Activated naive CD8-positive, alpha-beta T cell treated with anti-CD3 and anti-CD28 coated beads, Interleukin-2, amount 50 U/mL, for 24 hours (primary cell): ENCODE data around the gene RASSF3.
A peak's percentile ranks its signal among the peaks of the same experiment; 100 is the strongest.

Source experiments
- ATAC-seq: fragments of 150-1000 bp; cut with Tn5 transposase; one replicate; pipeline ENCODE4 v1.10.0; 2021
- DNase-seq: peaks from one replicate; pipeline ENCODE4 v3.0.0; 2021
- H3K27ac Mint-ChIP-seq: one replicate; pipeline ENCODE4 v1.8.0; 2021; ENCODE audit warnings: mild to moderate bottlenecking, mixed read lengths
- H3K27me3 Mint-ChIP-seq: one replicate; pipeline ENCODE4 v1.8.0; 2021; ENCODE audit warnings: mixed read lengths
- H3K36me3 Mint-ChIP-seq: one replicate; pipeline ENCODE4 v1.8.0; 2021; ENCODE audit warnings: low read depth, mixed read lengths
- H3K4me1 Mint-ChIP-seq: one replicate; pipeline ENCODE4 v1.8.0; 2021; ENCODE audit warnings: mixed read lengths
- H3K4me3 Mint-ChIP-seq: one replicate; pipeline ENCODE4 v1.8.0; 2021; ENCODE audit warnings: mild to moderate bottlenecking, moderate library complexity, mixed read lengths
- H3K9me3 Mint-ChIP-seq: one replicate; pipeline ENCODE4 v1.8.0; 2021; ENCODE audit warnings: mixed read lengths

The RASSF3 gene

DNA sequence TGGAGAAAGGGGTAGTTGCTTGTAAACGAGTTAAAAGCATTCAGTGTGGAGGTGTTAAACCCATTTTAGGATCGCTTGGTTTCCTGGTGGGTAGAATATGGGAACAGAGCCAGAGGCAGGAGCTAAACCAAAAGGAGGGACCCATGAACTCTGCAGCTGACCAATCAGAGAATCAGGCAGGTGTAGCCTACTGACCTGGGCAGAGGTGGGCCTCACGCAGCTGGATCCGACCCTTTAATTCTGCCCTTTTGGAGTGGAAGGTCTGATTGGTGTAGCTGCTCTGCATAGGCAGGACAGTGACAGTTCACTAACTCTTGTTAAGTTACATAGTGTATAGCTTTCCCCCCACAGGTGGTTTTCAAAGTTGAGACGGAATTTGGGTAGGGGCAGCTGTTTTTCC is 85.3 kb downstream of the RASSF3 start:
- ATAC-seq (no peak), DNase-seq (no peak)
- Mint-ChIP-seq H3K9me3 (no peaks in the 10 kb centered on the region), H3K36me3 (peaks cover 30% of the 10 kb centered on the region), H3K27me3 (no peaks in the 10 kb centered on the region), H3K4me1 (peaks cover 66% of the 10 kb centered on the region), H3K27ac (no peak overlapping the region), H3K4me3 (no peak overlapping the region)

GRCh38 chr12:64696080-64696741 is 85.9 kb downstream of the RASSF3 start:
- peaks cover 72% of the 10 kb centered on the region for H3K4me1 Mint-ChIP-seq

GRCh38 chr12:64699504-64700115 is 89.3 kb downstream of the RASSF3 start:
- H3K27ac Mint-ChIP-seq: peak overlapping the region; percentile 86
- peaks cover 54% of the 10 kb centered on the region for H3K4me1 Mint-ChIP-seq
- DNase-seq: no peak
- peaks cover 14% of the 10 kb centered on the region for H3K36me3 Mint-ChIP-seq
- no peaks in the 10 kb centered on the region for H3K27me3 Mint-ChIP-seq
- no peaks in the 10 kb centered on the region for H3K9me3 Mint-ChIP-seq
- H3K4me3 Mint-ChIP-seq: no peak overlapping the region
- ATAC-seq: no peak

More at GRCh38 chr12:64696080-64696741, 85.9 kb downstream of the RASSF3 start:
- Mint-ChIP-seq H3K9me3 (no peaks in the 10 kb centered on the region), H3K4me3 (no peak overlapping the region), H3K36me3 (peaks cover 29% of the 10 kb centered on the region), H3K27me3 (no peaks in the 10 kb centered on the region), H3K27ac (peak overlapping the region; percentile 37)
- ATAC-seq (peak; percentile 37), DNase-seq (no peak)

DNA sequence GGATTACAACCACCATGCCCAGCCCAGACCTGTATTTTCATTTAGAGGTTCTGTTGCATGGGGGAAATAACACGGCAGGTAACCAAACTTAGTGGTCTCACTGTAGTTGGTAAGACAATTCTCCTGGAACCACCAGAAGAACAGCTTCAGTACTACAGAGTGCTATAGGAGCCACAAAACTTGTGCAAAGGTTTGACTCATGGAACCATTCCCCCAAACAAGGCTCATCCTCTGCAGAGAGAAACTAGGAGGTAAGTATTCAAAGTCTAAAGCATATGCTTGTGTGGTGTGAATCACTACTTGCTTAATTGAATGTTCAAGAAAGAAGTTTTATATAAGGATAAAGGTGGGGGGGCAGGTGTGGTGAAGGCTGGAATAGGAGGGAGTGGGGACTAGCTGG is 90.2 kb downstream of the RASSF3 start:
- peak overlapping the region; percentile 86 for H3K27ac Mint-ChIP-seq
- ATAC-seq: peak; percentile 72
- peaks cover 47% of the 10 kb centered on the region for H3K4me1 Mint-ChIP-seq
- DNase-seq: no peak
- no peaks in the 10 kb centered on the region for H3K27me3 Mint-ChIP-seq
- peak overlapping the region; percentile 35 for H3K4me3 Mint-ChIP-seq
- peaks cover 13% of the 10 kb centered on the region for H3K36me3 Mint-ChIP-seq
- no peaks in the 10 kb centered on the region for H3K9me3 Mint-ChIP-seq

- Mint-ChIP-seq H3K4me1 (peaks cover 40% of the 10 kb centered on the region), H3K9me3 (no peaks in the 10 kb centered on the region), H3K27me3 (no peaks in the 10 kb centered on the region), H3K4me3 (peak overlapping the region; percentile 35), H3K36me3 (peaks cover 13% of the 10 kb centered on the region), H3K27ac (peak overlapping the region; percentile 86)
- DNase-seq (no peak), ATAC-seq (no peak)
These were observed 91.0 kb downstream of the RASSF3 start for GRCh38 chr12:64701283-64701682.

DNA sequence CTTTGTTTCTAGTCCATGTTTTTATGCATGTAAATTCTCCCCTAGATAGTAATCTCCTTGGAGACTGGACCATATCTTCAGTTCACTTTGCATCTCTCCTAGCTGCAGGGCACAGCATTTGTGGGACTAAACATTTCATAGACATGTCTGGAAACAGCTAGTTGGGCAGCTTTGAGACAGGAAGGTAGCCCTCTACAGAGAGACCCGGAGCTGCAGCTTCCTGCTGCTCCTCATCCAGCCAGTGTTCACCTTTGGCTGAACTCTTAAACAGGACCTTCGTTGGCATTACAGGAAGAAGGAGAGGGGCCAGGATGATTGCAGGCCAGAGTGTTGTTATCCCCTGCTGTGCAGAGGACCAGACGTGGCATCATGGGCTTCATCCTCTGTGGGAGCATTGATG is 96.0 kb downstream of the RASSF3 start:
- Mint-ChIP-seq H3K9me3 (no peaks in the 10 kb centered on the region), H3K36me3 (peaks cover 3% of the 10 kb centered on the region), H3K4me3 (no peak overlapping the region), H3K4me1 (peaks cover 8% of the 10 kb centered on the region), H3K27me3 (no peaks in the 10 kb centered on the region), H3K27ac (no peak overlapping the region)
- DNase-seq: no peak
- ATAC-seq: no peak

DNA sequence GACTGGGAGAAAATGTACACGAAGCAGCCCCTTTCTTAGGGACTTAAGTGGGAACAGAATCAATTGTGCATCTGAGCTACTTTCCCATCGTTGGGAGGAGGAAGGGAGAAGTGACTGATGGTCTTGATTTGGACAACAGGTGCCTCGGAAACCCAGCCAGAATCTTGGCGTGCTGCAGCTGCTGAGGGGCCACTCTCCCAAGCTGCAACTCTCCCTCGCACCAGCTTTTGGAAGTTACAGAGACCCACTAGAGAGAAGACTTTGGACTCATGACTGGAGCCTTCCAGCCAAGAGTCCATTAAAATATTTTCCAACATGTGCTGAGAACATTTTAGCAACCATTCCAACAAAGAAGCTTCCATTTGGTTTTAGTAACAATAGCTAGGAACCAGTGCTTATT is 96.6 kb downstream of the RASSF3 start:
- H3K4me1 Mint-ChIP-seq: peaks cover 4% of the 10 kb centered on the region
- no peaks in the 10 kb centered on the region for H3K9me3 Mint-ChIP-seq
- no peak overlapping the region for H3K27ac Mint-ChIP-seq
- ATAC-seq: no peak
- no peak for DNase-seq
- peaks cover 3% of the 10 kb centered on the region for H3K36me3 Mint-ChIP-seq
- H3K27me3 Mint-ChIP-seq: no peaks in the 10 kb centered on the region
- H3K4me3 Mint-ChIP-seq: no peak overlapping the region

GRCh38 chr12:64707362-64707761 is 97.1 kb downstream of the RASSF3 start:
- Mint-ChIP-seq H3K9me3 (no peaks in the 10 kb centered on the region), H3K27me3 (no peaks in the 10 kb centered on the region), H3K4me1 (no peaks in the 10 kb centered on the region), H3K4me3 (no peak overlapping the region), H3K27ac (no peak overlapping the region), H3K36me3 (peaks cover 3% of the 10 kb centered on the region)
- no peak for ATAC-seq
- DNase-seq: no peak

DNA sequence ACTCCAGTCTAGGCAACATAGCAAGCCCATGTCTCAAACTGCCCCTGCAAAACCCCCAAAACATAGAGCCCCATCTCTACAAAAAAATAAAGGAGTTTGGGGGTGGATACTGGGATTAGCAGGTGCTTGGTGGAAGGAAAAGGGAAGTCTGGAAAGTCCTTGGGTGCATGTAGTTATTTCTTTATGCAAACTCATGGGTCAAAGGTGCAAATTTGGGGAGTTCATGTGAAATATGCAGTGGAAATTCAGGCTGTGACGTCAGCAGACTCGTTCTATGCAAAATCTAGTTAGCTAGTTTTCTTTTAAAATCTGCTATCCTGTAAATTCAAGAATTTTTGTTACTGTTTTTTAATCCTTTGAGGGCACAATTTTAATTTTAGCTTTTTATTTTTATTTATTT is 97.6 kb downstream of the RASSF3 start:
- DNase-seq (no peak), ATAC-seq (no peak)
- H3K4me1 Mint-ChIP-seq: no peaks in the 10 kb centered on the region
- no peak overlapping the region for H3K27ac Mint-ChIP-seq
- H3K4me3 Mint-ChIP-seq: no peak overlapping the region
- H3K9me3 Mint-ChIP-seq: no peaks in the 10 kb centered on the region
- H3K27me3 Mint-ChIP-seq: no peaks in the 10 kb centered on the region
- peaks cover 3% of the 10 kb centered on the region for H3K36me3 Mint-ChIP-seq

GRCh38 chr12:64709429-64709828 is 99.1 kb downstream of the RASSF3 start:
- no peak for DNase-seq
- no peak for ATAC-seq
- Mint-ChIP-seq H3K4me1 (peaks cover 11% of the 10 kb centered on the region), H3K4me3 (no peak overlapping the region), H3K36me3 (peaks cover 9% of the 10 kb centered on the region), H3K9me3 (no peaks in the 10 kb centered on the region), H3K27me3 (no peaks in the 10 kb centered on the region), H3K27ac (no peak overlapping the region)

DNA sequence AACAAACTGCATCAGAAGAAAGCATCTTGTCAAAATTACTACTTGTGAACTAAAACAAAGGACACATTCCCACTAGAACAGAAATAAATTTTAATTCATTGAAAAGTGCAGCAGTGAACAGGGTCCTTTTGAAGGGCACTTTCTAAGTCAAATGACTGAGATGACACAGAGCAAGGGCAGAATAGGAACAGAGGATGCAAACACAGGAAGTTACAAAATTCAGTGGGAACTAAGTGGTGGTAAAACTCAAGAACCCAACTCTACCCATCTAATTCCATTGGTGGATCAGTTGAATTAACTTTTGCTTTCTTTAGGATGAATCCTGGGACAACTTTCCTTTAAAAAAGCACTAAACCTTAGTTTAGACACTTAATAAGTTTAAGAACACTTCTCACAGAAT is 103.1 kb downstream of the RASSF3 start:
- ATAC-seq: no peak
- Mint-ChIP-seq H3K4me3 (no peak overlapping the region), H3K36me3 (peaks cover 32% of the 10 kb centered on the region), H3K27ac (no peak overlapping the region), H3K4me1 (peaks cover 24% of the 10 kb centered on the region), H3K9me3 (no peaks in the 10 kb centered on the region), H3K27me3 (no peaks in the 10 kb centered on the region)
- no peak for DNase-seq

GRCh38 chr12:64714551-64714968 is 104.3 kb downstream of the RASSF3 start:
- Mint-ChIP-seq H3K36me3 (peaks cover 34% of the 10 kb centered on the region), H3K4me1 (peaks cover 24% of the 10 kb centered on the region), H3K9me3 (no peaks in the 10 kb centered on the region), H3K27ac (no peak overlapping the region), H3K4me3 (no peak overlapping the region), H3K27me3 (no peaks in the 10 kb centered on the region)
- peak; percentile 77 for ATAC-seq
- no peak for DNase-seq

DNA sequence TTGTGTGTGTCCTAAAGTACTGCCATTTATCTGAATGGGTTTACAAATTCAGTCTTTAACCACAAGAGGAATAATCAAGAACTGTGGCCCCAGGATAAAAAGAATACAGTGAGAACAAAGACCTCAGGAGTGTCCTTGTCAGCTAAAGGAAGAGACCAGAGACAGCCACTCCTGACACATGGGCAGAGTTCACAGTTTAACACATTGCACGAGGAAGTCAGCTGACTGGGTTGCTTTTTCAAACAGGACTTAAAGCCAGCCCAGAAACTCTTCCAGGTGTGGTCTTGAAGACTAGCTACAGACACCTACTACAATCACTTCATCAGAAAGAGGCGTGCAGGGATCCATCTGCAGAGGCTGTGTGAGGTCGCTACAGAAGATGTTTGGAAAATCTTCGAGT is 106.1 kb downstream of the RASSF3 start:
- ATAC-seq (no peak), DNase-seq (no peak)
- Mint-ChIP-seq H3K4me1 (peaks cover 24% of the 10 kb centered on the region), H3K27me3 (no peaks in the 10 kb centered on the region), H3K4me3 (no peak overlapping the region), H3K9me3 (no peaks in the 10 kb centered on the region), H3K36me3 (peaks cover 44% of the 10 kb centered on the region), H3K27ac (peak overlapping the region; percentile 29)

GRCh38 chr12:64716839-64717455 is 106.7 kb downstream of the RASSF3 start:
- DNase-seq (no peak), ATAC-seq (no peak)
- peaks cover 24% of the 10 kb centered on the region for H3K4me1 Mint-ChIP-seq
- no peaks in the 10 kb centered on the region for H3K27me3 Mint-ChIP-seq
- H3K27ac Mint-ChIP-seq: peak overlapping the region; percentile 29
- H3K9me3 Mint-ChIP-seq: no peaks in the 10 kb centered on the region
- peaks cover 44% of the 10 kb centered on the region for H3K36me3 Mint-ChIP-seq
- H3K4me3 Mint-ChIP-seq: no peak overlapping the region

DNA sequence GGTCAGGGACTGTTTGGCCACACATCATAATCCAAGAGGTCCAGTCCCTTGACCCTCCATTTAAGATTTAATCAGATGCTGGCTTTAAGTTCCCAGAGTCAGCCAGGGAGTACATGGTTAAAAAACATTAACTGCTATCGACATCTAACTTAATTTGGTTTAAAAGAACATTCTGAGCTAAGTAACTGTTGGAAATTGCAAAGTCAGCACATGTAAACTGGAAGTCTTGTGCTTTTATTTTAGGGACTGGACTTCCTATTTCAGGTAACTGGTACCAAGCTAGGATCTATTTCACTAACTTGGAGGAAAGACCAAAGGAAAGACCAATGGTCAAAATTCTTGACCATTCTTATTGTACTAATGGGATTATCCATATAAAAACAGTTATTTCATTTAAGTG is 108.4 kb downstream of the RASSF3 start:
- DNase-seq (no peak), ATAC-seq (no peak)
- Mint-ChIP-seq H3K9me3 (no peaks in the 10 kb centered on the region), H3K27ac (no peak overlapping the region), H3K4me3 (no peak overlapping the region), H3K27me3 (no peaks in the 10 kb centered on the region), H3K36me3 (peaks cover 49% of the 10 kb centered on the region), H3K4me1 (peaks cover 22% of the 10 kb centered on the region)
